GM12801 (cell line): ENCODE data around the gene ACAA1.

Experiments
- TF ChIP-seq, protein P1 (sequence below): IDR thresholded peaks from one replicate; pipeline ENCODE4 v1.5.1; 2011; ENCODE audit warnings: control low read depth; ENCODE audit not compliant: insufficient read length; ENCODE audit errors: extremely low read depth

ACAA1 gene

DNA sequence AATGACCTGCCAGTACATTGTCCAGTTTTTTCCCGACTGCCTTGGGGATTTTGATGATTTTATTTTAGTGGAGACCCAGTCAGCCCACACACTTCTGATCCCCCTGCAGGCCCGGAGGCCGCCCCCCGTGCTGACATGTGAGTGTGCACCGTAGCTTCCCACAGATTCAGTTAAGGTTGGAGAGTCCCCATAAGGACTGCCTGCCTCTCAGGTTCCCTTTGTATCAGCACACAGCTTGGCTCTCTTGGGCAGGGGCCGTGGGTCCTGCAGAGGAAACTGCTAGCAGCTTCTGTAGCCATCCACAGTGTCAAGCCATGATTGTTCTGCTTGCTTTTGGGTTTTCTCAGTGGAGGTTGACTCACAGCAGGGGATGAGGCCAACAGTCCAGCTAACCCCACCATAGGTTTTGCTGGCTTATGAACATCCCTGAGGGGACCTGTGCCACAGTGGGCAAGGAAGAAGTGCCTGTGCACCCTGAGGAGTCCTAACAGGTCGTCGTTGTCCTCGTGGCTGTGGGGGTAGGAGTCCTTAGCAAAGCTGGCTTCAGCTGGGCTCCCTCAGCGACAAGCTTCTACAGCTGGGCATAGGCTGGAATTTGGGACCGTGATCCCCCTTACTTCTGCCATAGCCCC is 51.5 kb downstream of the ACAA1 start:
- TF ChIP-seq, protein P1, sequence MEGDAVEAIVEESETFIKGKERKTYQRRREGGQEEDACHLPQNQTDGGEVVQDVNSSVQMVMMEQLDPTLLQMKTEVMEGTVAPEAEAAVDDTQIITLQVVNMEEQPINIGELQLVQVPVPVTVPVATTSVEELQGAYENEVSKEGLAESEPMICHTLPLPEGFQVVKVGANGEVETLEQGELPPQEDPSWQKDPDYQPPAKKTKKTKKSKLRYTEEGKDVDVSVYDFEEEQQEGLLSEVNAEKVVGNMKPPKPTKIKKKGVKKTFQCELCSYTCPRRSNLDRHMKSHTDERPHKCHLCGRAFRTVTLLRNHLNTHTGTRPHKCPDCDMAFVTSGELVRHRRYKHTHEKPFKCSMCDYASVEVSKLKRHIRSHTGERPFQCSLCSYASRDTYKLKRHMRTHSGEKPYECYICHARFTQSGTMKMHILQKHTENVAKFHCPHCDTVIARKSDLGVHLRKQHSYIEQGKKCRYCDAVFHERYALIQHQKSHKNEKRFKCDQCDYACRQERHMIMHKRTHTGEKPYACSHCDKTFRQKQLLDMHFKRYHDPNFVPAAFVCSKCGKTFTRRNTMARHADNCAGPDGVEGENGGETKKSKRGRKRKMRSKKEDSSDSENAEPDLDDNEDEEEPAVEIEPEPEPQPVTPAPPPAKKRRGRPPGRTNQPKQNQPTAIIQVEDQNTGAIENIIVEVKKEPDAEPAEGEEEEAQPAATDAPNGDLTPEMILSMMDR: no peak

- TF ChIP-seq, protein P1: no peak
Measured at GRCh38 chr3:38084334-38085310, 52.3 kb downstream of the ACAA1 start.

GRCh38 chr3:38083871-38084333 is 53.0 kb downstream of the ACAA1 start:
- TF ChIP-seq, protein P1: no peak
